ENCODE results near the gene IZUMO1.
A peak's percentile ranks its signal among the peaks of the same experiment; 100 is the strongest.
"Not testable (repeated sequence)": the region's sequence is repeated elsewhere in the genome, so short reads cannot be mapped to it uniquely, and the experiment has no call there.

Gene IZUMO1

DNA sequence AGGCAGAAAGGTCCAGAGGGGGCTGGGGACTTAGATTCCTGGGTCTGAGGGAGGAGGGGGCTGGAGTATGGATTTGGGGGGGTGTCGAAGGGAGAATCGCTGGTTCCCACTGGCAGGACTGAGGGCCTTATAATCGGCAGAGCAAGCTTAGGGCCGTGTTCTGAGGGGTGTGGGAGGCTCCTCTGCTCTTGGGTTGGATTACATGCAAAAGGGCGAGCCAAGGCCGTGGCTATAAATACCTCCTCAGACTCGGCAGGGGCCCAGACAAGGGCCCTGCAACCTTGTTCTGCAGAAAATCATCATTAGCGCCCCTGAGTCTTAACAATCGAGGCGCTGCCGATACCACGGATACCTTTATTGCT is 26.5 kb downstream of the IZUMO1 start:
- Histone ChIP-seq H3K27me3 (ENCODE audit: control insufficient read depth, insufficient read depth, low read length, poor library complexity, severe bottlenecking) (no peaks in the 10 kb centered on the region), H3K27ac (ENCODE audit: insufficient read depth, low read depth, low read length, poor library complexity, severe bottlenecking) (no peak overlapping the region), H3K4me3 (ENCODE audit: insufficient read depth, low read depth, low read length) (peak overlapping the region; percentile 62), H3K4me1 (ENCODE audit: control insufficient read depth, insufficient read depth, low read length) (peaks cover 21% of the 10 kb centered on the region), H3K9me3 (ENCODE audit: control insufficient read depth, low read length) (no peaks in the 10 kb centered on the region), H3K36me3 (ENCODE audit: control insufficient read depth, insufficient read depth, low read length) (no peaks in the 10 kb centered on the region)
- WGBS, 2 experiments, result 36 to 39% methylated on average over 12 of the region's 12 CpGs

DNA sequence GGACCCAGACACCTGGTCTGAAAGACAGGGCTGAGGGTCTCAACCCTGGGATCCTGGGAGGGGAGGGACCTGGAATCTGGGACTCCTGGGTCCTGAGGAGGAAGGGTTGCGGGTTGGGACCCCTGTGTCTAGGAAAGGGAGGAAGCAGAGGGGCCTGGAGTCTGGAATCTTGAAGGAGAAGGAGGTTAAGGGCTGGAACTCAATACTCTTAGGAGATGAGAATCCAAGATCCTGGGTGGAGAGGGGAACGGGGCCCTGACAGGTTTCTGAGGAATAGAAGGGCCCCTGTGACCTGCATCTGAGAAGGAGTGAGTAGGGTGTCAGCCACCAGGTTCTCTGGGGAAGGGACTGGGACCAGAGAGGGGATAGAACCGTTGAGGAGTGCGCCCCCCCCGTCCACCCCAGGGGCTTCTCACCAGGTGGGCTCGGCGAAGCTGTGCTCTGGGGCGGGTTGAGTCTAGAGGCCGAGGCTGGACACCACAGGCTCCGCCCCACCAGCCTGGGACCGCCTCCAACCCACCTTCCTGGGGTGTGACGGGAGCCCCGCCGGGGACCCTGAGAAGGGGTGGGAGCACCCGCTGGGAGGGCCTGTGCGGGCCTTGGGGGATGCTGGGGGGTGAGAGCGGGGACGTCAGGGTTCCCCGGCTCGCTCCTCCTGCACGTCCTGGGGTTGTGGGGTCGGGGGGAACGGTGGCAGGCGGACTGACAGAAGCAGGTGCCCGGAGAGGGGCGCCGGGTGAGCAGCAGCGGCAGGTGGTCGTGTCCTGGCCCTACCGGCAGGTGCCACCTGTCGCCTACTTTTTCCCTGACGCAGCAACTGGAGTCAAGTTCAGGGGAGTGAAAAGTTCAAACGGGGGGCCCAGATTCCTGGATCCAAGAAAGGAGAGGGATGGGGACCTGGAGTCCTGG is 27.2 kb downstream of the IZUMO1 start, which contains the start of gene MAMSTR:
TSS of gene MAMSTR (minus strand) at position 463 of the 909 bp plus-strand sequence. CDS start 694 bp downstream, outside the sequence.
- H3K4me1 ChIP-seq (ENCODE audit: control insufficient read depth, insufficient read depth, low read length), result peaks cover 27% of the 10 kb centered on the region
- H3K27me3 ChIP-seq (ENCODE audit: control insufficient read depth, insufficient read depth, low read length, poor library complexity, severe bottlenecking), result no peaks in the 10 kb centered on the region
- WGBS, 2 experiments, result 88 to 90% methylated on average over 33 of the region's 33 CpGs
- no peaks in the 10 kb centered on the region for H3K36me3 ChIP-seq (ENCODE audit: control insufficient read depth, insufficient read depth, low read length)
- H3K4me3 ChIP-seq (ENCODE audit: insufficient read depth, low read depth, low read length), result peak within 1 kb of the TSS; percentile 62
- no peak within 1 kb of the TSS for H3K27ac ChIP-seq (ENCODE audit: insufficient read depth, low read depth, low read length, poor library complexity, severe bottlenecking)
- H3K9me3 ChIP-seq (ENCODE audit: control insufficient read depth, low read length), result no peaks in the 10 kb centered on the region

DNA sequence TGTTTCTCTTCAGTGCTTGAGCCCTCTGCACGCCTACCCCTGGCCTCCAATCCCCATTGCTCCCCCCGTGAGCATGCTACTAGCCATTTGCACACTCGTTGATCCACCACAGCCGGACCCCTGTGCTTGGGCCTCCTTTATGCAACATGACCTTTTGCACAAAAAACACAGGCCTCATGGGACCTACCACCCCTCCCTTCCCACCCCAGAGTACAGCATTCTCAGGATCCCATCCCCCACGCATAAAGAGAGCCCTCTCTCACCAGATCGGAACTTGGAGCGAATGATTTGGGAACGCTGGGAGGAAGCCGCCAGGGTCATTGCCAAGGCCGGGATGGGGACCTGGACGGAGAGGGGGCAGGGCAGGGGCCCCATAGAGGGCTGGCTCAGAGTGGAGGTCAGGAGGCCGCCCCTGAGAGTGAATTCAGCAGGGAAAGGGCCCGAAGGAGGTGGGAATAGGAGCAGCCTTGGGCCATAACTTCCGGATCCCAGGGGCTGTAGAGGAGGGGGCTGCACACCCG is 27.9 kb downstream of the IZUMO1 start:
- Histone ChIP-seq H3K27me3 (ENCODE audit: control insufficient read depth, insufficient read depth, low read length, poor library complexity, severe bottlenecking) (no peaks in the 10 kb centered on the region), H3K4me1 (ENCODE audit: control insufficient read depth, insufficient read depth, low read length) (peaks cover 27% of the 10 kb centered on the region), H3K27ac (ENCODE audit: insufficient read depth, low read depth, low read length, poor library complexity, severe bottlenecking) (no peak overlapping the region), H3K36me3 (ENCODE audit: control insufficient read depth, insufficient read depth, low read length) (no peaks in the 10 kb centered on the region), H3K4me3 (ENCODE audit: insufficient read depth, low read depth, low read length) (no peak overlapping the region), H3K9me3 (ENCODE audit: control insufficient read depth, low read length) (no peaks in the 10 kb centered on the region)
- WGBS, 2 experiments, result 66 to 70% methylated on average over 15 of the region's 15 CpGs

DNA sequence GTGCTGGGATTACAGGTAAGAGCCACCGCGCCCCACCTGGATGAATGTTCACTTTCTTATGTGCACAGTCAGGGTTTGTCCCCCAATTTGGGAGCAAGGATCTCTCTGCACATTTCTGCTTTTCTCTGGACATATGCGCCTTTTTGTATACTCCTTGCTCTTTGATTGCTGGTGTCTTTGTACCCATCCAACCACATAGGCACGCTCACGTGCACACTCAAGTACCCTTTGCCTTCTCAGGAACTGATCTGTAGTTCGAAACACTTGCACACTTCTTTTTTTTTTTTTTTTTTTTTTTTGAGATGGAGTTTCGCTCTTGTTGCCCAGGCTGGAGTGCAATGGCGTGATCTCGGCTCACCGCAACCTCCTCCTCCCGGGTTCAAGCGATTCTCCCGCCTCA is 28.6 kb downstream of the IZUMO1 start:
- not testable (repeated sequence) for H3K9me3 ChIP-seq (ENCODE audit: control insufficient read depth, low read length); H3K36me3 ChIP-seq (ENCODE audit: control insufficient read depth, insufficient read depth, low read length); H3K27ac ChIP-seq (ENCODE audit: insufficient read depth, low read depth, low read length, poor library complexity, severe bottlenecking); H3K4me3 ChIP-seq (ENCODE audit: insufficient read depth, low read depth, low read length); H3K27me3 ChIP-seq (ENCODE audit: control insufficient read depth, insufficient read depth, low read length, poor library complexity, severe bottlenecking)
- peaks cover 27% of the 10 kb centered on the region for H3K4me1 ChIP-seq (ENCODE audit: control insufficient read depth, insufficient read depth, low read length)
- WGBS, 2 experiments, result 91 to 94% methylated on average over 12 to 13 of the region's 13 CpGs

DNA sequence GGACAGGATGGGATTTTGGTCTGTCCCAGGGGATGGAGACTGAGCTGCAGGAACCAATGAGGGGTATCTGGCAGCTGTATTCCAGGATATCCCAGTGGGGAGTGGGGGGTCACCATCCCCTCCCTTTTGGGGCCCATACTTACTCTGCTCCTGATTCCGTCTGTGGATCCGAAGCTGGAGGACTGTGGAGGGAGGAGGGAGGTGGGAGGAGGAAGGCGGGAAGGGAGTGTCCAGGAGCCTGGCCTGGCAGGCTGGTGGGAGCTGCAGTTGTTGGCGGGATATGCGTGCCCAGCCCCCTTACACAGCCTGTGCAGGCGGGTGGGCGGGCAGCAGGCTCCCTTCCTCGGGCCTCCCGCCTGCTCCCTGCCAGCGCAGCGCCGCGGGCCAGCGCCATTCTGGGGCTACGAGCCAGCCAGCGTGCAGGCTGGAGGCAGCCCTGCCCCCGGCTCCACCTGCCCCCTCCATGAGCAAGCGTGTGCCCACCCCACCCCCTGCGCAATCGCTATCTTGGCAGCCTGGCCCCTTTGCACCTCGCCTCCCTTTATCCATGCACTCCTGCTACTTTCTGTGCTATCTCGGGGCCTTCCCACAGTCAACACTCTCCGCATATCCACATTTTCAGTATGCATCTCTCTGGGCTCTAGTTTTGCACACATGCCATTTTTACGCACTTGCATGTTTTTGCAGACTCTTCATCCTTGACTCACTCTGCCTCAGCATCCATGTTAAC is 30.0 kb downstream of the IZUMO1 start:
- Histone ChIP-seq H3K27me3 (ENCODE audit: control insufficient read depth, insufficient read depth, low read length, poor library complexity, severe bottlenecking) (no peaks in the 10 kb centered on the region), H3K27ac (ENCODE audit: insufficient read depth, low read depth, low read length, poor library complexity, severe bottlenecking) (no peak overlapping the region), H3K4me1 (ENCODE audit: control insufficient read depth, insufficient read depth, low read length) (peaks cover 34% of the 10 kb centered on the region), H3K36me3 (ENCODE audit: control insufficient read depth, insufficient read depth, low read length) (no peaks in the 10 kb centered on the region), H3K9me3 (ENCODE audit: control insufficient read depth, low read length) (no peaks in the 10 kb centered on the region), H3K4me3 (ENCODE audit: insufficient read depth, low read depth, low read length) (no peak overlapping the region)
- 20 to 21% methylated on average over 24 of the region's 24 CpGs for WGBS, 2 experiments

DNA sequence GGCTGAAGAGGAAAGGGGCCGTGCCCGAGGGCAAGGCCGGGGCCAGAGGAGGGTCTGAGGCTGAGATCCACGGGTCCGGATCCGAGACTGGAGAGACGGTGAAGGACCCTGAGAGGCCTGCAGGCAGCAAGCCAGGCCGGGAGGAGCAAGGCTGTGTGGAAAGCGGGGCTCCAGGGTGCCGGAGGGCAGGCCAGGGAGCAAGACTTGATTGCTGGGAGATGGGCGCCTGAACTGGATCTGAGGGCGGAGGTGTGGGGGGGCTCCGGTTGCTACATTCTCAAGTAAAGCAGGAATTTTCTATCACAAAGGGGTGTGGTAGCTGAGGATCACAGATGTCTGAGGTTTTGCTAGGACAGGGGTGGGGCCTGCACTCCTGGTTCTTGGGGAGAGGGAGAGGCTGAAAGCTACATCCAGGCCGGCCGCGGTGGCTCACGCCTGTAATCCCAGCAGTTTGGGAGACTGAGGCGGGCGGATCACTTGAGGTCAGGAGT is 31.0 kb downstream of the IZUMO1 start:
- 90 to 91% methylated on average over 19 of the region's 19 CpGs for WGBS, 2 experiments
- Histone ChIP-seq H3K4me3 (ENCODE audit: insufficient read depth, low read depth, low read length) (no peak overlapping the region), H3K27ac (ENCODE audit: insufficient read depth, low read depth, low read length, poor library complexity, severe bottlenecking) (no peak overlapping the region), H3K36me3 (ENCODE audit: control insufficient read depth, insufficient read depth, low read length) (no peaks in the 10 kb centered on the region), H3K27me3 (ENCODE audit: control insufficient read depth, insufficient read depth, low read length, poor library complexity, severe bottlenecking) (no peaks in the 10 kb centered on the region), H3K9me3 (ENCODE audit: control insufficient read depth, low read length) (no peaks in the 10 kb centered on the region), H3K4me1 (ENCODE audit: control insufficient read depth, insufficient read depth, low read length) (peaks cover 34% of the 10 kb centered on the region)

DNA sequence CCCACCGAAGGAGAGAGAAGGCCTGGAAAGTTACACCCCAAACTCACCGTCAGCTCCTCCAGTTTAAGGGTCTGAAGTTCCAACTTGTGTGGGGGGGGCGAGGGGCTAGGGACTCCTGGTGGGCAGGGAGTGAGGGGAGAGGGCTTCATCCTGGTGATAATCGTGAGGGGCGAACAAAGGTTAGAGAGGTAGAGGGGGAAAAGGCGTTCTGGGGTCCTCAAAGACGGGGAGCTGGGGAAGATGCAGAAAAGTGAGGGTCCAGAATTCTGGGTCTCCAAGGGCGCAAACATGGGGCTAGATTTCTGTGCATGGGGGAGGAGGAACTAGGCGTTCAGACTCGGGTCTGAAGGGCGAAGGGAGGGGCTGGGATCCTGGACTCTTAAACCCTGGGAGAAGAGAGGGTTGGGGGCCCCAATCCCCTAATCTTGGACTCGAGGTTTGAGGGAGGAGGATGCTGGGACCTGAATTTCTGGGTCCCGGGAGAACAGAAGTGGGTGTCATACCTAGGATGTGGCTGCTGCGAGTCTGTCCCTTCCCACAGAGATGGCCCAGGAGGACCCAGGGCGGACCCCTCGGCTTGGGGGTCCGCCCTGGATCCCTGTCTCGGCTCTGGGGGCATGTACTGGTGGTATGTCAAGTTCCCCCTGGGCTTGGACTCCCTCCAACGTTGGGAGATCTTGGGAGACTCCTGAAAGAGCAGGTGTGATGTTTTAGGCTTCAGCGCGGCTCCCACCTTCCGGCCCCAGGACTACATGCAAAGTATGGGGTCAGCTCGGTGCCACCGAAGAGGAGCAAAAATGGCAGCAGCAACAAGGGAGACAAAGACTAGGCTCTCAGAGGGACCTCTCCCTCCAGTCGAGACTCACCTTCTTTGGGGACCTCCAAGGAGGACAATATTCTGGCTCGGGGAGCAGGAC is 31.7 kb downstream of the IZUMO1 start:
- WGBS, 2 experiments, result 81 to 83% methylated on average over 26 of the region's 26 CpGs
- Histone ChIP-seq H3K4me1 (ENCODE audit: control insufficient read depth, insufficient read depth, low read length) (peaks cover 34% of the 10 kb centered on the region), H3K27ac (ENCODE audit: insufficient read depth, low read depth, low read length, poor library complexity, severe bottlenecking) (no peak overlapping the region), H3K4me3 (ENCODE audit: insufficient read depth, low read depth, low read length) (peak overlapping the region; percentile 42), H3K9me3 (ENCODE audit: control insufficient read depth, low read length) (no peaks in the 10 kb centered on the region), H3K27me3 (ENCODE audit: control insufficient read depth, insufficient read depth, low read length, poor library complexity, severe bottlenecking) (no peaks in the 10 kb centered on the region), H3K36me3 (ENCODE audit: control insufficient read depth, insufficient read depth, low read length) (no peaks in the 10 kb centered on the region)

DNA sequence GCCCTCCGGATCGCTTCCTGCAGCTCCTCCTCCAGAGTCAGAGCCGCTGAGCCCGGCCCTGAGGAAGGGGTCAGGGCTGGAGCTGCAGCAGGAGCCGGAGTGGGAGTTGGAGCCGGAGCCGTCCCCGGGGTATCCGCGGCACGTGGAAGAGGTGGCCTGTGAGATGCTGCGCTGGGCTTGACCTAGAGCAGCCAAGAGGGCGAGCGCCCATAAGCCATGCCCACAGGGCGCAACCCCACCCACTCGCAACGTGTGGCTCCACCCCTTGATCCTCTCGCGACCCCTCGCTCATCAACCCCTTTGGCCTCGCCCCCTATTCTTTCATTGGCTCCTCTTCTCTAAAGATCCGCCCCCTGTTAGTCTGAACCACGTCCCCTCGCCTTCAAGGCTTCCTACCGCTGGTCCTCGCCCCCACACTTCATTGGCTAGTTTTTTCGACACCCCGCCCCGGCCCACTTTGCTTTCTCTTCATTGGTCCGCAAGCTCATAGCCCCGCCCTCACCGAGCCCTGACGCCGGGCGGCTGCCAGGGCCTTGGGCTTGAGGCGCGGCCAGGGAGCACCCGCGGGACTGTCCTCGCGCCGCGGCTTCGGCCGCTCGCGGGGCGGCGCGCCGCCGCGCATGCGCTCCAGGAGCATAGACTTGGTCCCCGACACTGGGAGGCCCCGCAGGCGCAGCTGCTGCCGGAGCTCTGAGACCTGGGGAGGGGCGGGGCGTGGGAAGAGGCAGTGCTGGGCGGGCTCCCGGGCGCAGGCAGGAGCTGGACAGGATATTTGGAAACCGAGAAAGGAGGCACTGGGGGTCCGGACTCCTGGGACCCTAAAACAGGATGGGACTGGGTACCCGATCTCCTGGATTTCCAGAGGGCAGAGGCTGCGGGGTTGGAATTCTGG is 32.6 kb downstream of the IZUMO1 start:
- Histone ChIP-seq H3K27ac (ENCODE audit: insufficient read depth, low read depth, low read length, poor library complexity, severe bottlenecking) (no peak overlapping the region), H3K27me3 (ENCODE audit: control insufficient read depth, insufficient read depth, low read length, poor library complexity, severe bottlenecking) (no peaks in the 10 kb centered on the region), H3K4me3 (ENCODE audit: insufficient read depth, low read depth, low read length) (peak overlapping the region; percentile 71), H3K9me3 (ENCODE audit: control insufficient read depth, low read length) (no peaks in the 10 kb centered on the region), H3K4me1 (ENCODE audit: control insufficient read depth, insufficient read depth, low read length) (peaks cover 33% of the 10 kb centered on the region), H3K36me3 (ENCODE audit: control insufficient read depth, insufficient read depth, low read length) (no peaks in the 10 kb centered on the region)
- 1% methylated on average over 67 of the region's 67 CpGs for WGBS, 2 experiments

All from ectodermal cell (in vitro differentiated cells).